IPS DF 4.7 (cell line): ENCODE data around the gene ZNF554.

Source experiments
- DNase-seq: peaks from one replicate; pipeline ENCODE4 v3.0.0-alpha.2; 2013; ENCODE audit warnings: low spot score; ENCODE audit errors: extremely low read depth

Gene ZNF554

DNA sequence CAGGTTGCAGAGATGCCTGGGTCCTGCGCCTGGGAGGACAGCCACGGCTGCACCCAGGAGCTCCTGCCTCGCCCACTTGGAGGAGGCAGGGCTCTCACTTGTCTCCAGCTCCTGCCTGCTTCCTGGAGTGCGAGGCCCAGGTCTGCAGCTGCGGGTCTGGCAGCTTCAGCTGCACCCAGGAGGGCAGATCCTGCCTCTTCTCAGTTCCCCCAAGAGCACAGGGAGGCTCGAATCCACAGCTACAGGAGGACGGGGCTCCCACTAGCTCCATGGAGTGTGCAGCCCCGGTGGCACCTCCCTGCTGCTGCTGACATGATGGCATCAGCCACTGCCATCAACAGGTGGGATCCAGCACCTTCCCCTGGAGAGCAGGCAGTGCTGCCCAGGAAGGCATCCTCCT lies 4.5 kb downstream of the ZNF554 start:
- no peak for DNase-seq

DNA sequence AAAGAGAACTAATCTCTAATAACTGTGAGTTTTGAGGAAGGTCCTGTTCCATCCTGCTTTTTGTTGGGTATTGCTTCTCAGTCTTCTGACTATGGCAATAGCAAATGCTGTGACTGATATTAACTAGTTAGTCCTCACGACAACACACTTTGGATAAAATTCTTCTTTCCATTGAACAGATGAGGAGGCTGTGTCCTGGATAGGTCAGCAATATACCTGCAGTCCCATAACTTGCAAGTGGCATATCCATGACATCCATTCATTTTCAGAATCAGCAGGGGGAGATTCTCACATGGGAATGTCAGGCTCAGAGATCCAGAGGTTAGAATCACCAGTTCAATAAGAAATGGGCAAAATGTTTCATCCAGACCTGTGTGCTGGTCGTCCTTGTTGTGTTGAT lies 7.4 kb downstream of the ZNF554 start:
- no peak for DNase-seq

DNA sequence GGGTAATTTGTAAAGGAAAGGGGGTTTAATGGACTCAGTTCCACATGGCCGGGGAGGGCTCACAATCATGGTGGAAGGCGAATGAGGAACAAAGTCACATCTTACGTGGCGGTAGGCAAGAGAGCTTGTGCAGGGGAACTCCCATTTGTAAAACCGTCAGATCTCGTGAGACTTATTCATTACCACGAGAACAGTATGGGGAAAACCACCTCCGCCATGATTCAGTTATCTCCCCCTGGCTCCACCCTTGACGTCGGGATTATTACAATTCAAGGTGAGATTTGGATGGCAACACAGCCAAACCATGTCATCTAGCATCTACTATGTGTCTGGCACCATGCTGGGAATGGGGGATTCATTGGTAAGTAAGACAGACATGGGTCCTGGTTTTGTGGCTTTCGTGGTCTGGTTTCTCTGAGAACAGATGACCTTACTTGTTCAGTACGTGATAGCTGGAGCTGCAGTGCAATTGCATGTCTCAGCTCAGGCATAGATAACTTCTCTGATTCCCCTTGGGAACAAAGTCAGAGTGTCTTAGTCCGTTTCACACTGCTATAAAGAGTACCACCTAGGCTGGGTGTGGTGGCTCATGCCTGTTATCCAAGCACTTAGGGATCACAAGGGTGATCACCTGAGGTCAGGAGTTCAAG lies 8.3 kb downstream of the ZNF554 start:
- no peak for DNase-seq

- DNase-seq = no peak
Measured at GRCh38 chr19:2834294-2834871, 14.7 kb downstream of the ZNF554 start.

DNA sequence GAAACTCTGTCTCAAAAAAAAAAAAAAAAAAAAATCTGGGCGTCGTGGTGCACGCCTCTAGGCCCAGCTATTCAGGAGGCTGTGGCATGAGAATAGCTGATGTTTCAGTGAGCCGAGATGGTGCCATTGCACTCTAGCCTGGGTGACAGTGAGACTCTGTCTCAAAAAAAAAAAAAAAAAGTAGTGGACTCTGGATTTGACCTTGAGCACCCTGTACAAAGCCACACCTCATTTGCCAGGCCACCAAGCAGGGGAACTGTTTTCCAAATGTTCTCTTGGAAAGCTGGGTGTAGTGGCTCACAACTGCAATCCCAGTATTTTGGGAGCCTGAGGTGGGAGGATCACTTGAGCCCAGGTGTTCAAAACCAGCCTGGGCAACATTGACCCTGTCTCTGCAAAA lies 17.8 kb downstream of the ZNF554 start:
- DNase-seq = no peak

GRCh38 chr19:2840794-2841791 lies 21.4 kb downstream of the ZNF554 start, which contains the start of gene ZNF555:
Gene ZNF555 (plus strand): TSS chr19:2841475. CDS start chr19:2841573, 98 bp downstream.
- DNase-seq = peak; percentile 72

DNA sequence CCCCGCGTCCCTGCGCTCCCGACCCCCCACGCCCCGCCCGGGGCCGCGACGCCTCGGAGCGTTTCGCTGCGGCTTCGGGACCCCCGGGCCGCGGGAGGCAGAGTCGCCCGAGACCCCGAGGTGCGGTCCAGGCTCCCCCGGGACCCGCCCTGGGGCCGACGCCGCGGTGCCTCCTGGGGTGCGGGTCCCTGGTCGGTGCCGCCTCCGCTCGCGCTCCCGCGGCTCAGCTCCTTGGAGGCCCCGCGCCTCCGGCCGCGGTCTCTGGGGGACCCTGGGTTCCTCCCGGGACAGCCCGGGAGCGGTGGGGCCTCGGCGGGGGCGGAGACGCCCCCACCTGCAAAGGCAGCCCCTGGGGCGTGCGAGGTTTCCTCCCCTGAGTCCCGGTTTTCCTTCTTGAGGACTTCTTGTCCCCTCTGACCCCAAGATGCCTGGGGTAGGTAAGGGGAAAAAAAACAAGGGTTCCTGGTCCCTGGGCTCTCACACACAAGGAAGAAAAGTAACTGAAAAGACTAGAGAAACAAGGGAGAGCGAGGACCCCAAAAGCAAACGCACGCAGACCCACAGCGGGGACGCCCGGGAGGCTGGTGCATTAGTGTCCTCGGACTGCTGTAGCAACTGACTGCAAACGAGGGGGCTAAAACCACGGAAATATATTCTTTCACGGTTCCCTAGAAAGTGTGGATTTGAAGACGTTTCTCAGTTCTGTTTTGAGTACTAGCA lies 22.3 kb downstream of the ZNF554 start:
- DNase-seq = no peak

DNA sequence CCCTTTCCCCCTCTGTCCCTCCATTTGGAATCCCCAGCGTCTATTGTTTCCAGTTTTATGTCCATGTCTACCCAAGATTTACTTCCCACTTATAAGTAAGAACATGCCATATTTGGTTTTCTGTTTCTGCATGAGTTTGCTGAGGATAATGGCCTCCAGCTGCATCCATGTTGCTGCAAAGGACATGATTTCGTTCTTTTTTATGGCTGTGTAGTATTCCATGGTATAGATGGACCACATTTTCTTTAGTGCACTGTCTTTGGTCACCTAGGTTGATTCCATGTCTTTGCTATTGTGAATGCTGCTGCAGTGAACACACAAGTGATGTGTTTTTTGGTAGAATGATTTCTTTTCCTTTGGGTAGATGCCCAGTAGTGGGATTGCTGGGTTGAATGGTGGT lies 25.4 kb downstream of the ZNF554 start:
- no peak for DNase-seq

GRCh38 chr19:2846180-2846894 lies 26.7 kb downstream of the ZNF554 start:
- no peak for DNase-seq

GRCh38 chr19:2847507-2847906 lies 27.8 kb downstream of the ZNF554 start:
- no peak for DNase-seq

DNA sequence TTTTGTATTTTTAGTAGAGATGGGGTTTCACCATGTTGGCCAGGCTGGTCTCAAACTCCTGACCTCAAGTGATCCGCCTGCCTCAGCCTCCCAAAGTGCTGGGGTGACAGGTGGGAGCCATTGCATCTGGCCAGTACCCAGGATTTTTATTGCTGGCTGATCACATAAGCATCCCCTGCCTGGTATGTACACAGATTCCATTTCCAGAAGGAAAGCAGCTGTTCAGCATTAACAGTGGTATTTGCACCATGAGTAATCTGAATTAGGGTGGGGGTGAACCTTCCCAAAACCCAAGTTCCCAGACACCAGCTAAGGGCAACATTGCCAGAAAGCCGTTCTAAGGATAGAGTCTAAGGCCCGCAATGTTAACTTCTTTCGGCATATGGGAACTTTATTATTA lies 28.9 kb downstream of the ZNF554 start:
- no peak for DNase-seq

DNA sequence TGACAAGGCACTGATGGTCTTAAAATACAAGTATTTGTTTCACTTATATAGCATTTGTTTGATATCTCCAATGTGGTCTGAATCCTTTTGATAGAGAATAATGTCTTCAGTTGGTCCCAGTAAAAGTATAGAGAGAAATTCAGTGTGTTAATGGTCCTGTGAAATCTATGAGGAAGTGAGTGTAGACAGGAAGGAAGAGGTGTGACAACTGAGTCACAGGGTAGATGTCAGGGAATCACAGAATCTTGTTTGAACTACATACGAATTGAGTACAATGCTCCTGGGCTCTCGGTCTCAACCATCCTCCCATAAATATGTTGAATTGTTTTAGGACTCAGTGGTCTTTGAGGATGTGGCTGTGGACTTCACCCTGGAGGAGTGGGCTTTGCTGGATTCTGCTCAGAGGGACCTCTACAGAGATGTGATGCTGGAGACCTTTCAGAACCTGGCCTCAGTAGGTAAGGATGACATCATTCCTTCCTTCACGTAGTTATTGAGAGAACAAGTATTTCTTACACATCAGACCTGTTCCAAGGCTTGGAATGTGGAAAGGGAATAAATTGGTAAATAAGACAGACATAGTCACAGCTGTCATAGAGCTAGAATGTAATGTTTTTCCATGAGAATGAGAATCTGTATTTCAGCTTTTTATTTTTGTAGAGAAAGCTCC lies 30.7 kb downstream of the ZNF554 start:
- no peak for DNase-seq

DNA sequence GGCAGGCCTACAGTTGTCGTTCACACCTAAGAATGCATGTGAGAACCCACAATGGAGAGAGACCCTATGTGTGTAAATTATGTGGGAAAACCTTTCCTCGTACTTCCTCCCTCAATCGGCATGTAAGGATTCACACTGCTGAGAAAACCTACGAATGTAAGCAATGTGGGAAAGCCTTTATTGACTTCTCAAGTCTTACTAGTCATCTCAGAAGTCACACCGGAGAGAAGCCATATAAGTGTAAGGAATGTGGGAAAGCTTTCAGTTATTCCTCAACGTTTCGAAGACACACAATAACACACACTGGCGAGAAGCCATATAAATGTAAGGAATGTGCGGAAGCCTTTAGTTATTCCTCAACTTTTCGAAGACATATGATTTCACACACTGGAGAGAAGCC lies 32.9 kb downstream of the ZNF554 start:
- DNase-seq = no peak

DNA sequence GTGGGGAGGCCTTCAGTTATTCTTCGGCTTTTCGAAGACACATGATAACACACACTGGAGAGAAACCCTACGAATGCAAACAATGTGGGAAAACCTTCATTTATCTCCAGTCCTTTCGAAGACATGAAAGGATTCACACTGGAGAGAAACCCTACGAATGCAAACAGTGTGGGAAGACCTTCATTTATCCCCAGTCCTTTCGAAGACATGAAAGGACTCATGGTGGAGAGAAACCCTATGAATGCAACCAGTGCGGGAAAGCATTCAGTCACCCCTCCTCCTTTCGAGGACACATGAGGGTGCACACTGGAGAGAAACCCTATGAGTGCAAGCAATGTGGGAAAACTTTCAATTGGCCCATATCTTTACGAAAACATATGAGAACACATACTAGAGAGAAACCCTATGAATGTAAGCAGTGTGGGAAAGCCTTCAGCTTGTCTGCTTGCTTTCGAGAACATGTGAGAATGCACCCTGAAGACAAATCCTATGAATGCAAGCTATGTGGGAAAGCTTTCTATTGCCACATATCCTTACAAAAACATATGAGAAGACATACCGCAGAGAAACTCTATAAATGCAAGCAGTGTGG lies 33.4 kb downstream of the ZNF554 start:
- DNase-seq = no peak

GRCh38 chr19:2854849-2855248 lies 35.2 kb downstream of the ZNF554 start:
- no peak for DNase-seq

DNA sequence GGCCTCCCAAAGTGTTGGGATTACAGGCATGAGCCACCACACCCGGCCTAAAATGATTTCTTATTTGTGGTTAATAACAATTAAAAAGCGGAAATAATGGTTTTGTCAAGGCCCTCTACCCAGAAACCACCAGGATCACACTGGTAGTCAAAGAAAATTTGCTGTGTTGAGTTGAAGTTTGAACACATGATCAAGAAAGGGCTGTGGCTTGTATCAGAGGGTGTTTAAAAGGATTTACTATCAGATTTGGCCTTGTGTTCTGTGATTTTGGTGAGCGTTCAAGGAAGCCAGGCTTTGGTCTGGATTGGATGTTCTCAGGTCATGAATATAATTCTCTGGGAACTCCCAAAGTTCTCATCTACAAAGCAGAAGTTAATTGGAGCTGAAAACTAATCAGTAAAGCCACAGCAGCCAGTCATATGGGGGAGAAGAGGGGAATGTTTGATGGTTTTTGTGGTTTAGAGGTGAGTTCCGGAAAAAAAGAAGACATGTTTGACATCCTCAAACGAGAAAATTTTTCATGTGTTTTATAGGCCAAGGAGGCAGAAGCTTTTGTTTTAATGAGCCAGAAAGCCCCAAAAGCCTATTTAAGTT lies 36.9 kb downstream of the ZNF554 start:
- no peak for DNase-seq

DNA sequence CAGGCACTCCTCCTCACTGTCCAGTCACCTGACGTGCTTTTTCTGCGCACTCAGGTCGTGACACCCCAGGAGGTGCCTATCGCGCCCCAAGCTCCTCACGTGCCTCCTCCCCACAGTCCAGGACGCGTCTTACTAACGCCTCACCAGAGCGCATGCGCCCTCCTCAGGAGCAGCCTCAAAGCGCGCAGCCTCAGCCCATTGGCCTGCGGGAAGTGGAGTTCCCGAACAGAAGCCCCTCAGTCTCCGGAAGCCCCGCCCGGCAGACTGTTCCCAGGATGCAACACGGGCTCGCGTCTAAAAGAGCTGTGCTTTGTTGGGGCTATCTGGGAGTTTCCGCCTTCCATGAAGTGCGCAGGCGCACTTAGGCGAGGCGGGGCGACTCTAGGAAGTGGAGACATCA lies 39.2 kb downstream of the ZNF554 start:
- DNase-seq = no peak

GRCh38 chr19:2863816-2864215 lies 44.1 kb downstream of the ZNF554 start:
- no peak for DNase-seq

- DNase-seq = no peak
Measured at GRCh38 chr19:2865334-2866100, 45.8 kb downstream of the ZNF554 start.
